GM12878 (cell line): ENCODE results near the gene FAM8A1. TPM values are rescaled to one million over a fixed set of nuclear protein-coding genes. Genes with fewer than 3 reads are reported as not detected.
A peak's percentile ranks its signal among the peaks of the same experiment; 100 is the strongest.

Experiments
- CBX3 ChIP-seq: fragments of 200-600 bp; sonication (generic); IDR thresholded peaks from 2 replicates; pipeline ENCODE4 v1.6.1; 2016; ENCODE audit warnings: low read depth, borderline replicate concordance
- EGR1 ChIP-seq, 2 experiments: IDR thresholded peaks; 1 replicate in 1 of 2; 2 replicates in 1 of 2; pipeline ENCODE4 v1.6.1; 2011 to 2012; ENCODE audit warnings: low read depth in 2 of 2, low read length in 2 of 2, borderline replicate concordance in 1 of 2, mild to moderate bottlenecking in 1 of 2, moderate library complexity in 1 of 2
- ETV6 ChIP-seq, 2 experiments: fragments of 450-650 bp in 1 of 2; IDR thresholded peaks in 1 of 2; conservative IDR thresholded peaks in 1 of 2; 2 replicates each; pipeline ENCODE4 v1.6.1; 2014; ENCODE audit warnings: antibody characterized with exemption in 1 of 2, borderline replicate concordance in 1 of 2, low read depth in 1 of 2, mild to moderate bottlenecking in 1 of 2, moderate library complexity in 1 of 2
- HSF1 ChIP-seq: fragments of 150-350 bp; IDR thresholded peaks from 2 replicates; pipeline ENCODE4 v1.6.1; 2014; ENCODE audit warnings: mild to moderate bottlenecking, low read depth, low read length
- MEF2A ChIP-seq: IDR thresholded peaks from 2 replicates; pipeline ENCODE4 v1.6.1; 2011; ENCODE audit warnings: low read depth, mild to moderate bottlenecking, low read length, moderate library complexity; ENCODE audit not compliant: insufficient read depth
- MYC ChIP-seq: IDR thresholded peaks from 2 replicates; pipeline ENCODE4 v1.6.1; 2011; ENCODE audit warnings: mild to moderate bottlenecking, low read length, moderate library complexity, inconsistent platforms; ENCODE audit not compliant: insufficient read depth, insufficient replicate concordance, insufficient read length, severe bottlenecking
- NBN ChIP-seq: fragments of 450-650 bp; IDR thresholded peaks from 2 replicates; pipeline ENCODE4 v1.6.1; 2016
- POLR2AphosphoS2 ChIP-seq: IDR thresholded peaks from 2 replicates; pipeline ENCODE4 v1.6.1; 2011; ENCODE audit warnings: low read depth, mild to moderate bottlenecking, low read length, improper control_type of control experiment, moderate library complexity
- RAD51 ChIP-seq: fragments of 450-650 bp; IDR thresholded peaks from 2 replicates; pipeline ENCODE4 v1.6.1; 2016; ENCODE audit warnings: moderate library complexity, mild to moderate bottlenecking, inconsistent platforms
- RBBP5 ChIP-seq: fragments of 200-600 bp; sonication (generic); conservative IDR thresholded peaks from 2 replicates; pipeline ENCODE4 v1.6.1; 2016
- RCOR1 ChIP-seq: conservative IDR thresholded peaks from 2 replicates; pipeline ENCODE4 v1.6.1; 2012; ENCODE audit warnings: low read depth, low read length, improper control_type of control experiment
- RELB ChIP-seq: fragments of 450-650 bp; IDR thresholded peaks from 2 replicates; pipeline ENCODE4 v1.6.1; 2017; ENCODE audit warnings: low read depth, mild to moderate bottlenecking, moderate library complexity
- RUNX3 ChIP-seq: IDR thresholded peaks from 2 replicates; pipeline ENCODE4 v1.6.1; 2012; ENCODE audit warnings: low read length, inconsistent platforms
- SIN3A ChIP-seq: IDR thresholded peaks from 2 replicates; pipeline ENCODE4 v1.6.1; 2012; ENCODE audit warnings: low read depth, low read length, improper control_type of control experiment
- SIX5 ChIP-seq: IDR thresholded peaks from 2 replicates; pipeline ENCODE4 v1.6.1; 2011; ENCODE audit warnings: mild to moderate bottlenecking, low read depth, low read length, moderate library complexity; ENCODE audit not compliant: severe bottlenecking
- SMAD5 ChIP-seq: IDR thresholded peaks from 2 replicates; pipeline ENCODE4 v1.6.1; 2016; ENCODE audit warnings: antibody characterized with exemption, low read depth
- SUPT20H ChIP-seq: IDR thresholded peaks from 2 replicates; pipeline ENCODE4 v1.6.1; 2011; ENCODE audit warnings: low read depth, mild to moderate bottlenecking, low read length, moderate library complexity, borderline replicate concordance; ENCODE audit not compliant: control insufficient read depth
- TBL1XR1 ChIP-seq: IDR thresholded peaks from 2 replicates; pipeline ENCODE4 v1.6.1; 2012; ENCODE audit warnings: low read depth, low read length, improper control_type of control experiment
- ZBTB11 ChIP-seq: fragments of 450-650 bp; formaldehyde crosslinking; IDR thresholded peaks from 2 replicates; pipeline ENCODE4 v1.5.0; 2022; ENCODE audit warnings: mild to moderate bottlenecking, missing genetic modification characterization
- ZNF207 ChIP-seq: fragments of 450-650 bp; IDR thresholded peaks from 2 replicates; pipeline ENCODE4 v1.6.1; 2014; ENCODE audit warnings: antibody characterized with exemption, mild to moderate bottlenecking, borderline replicate concordance
- polyA plus RNA-seq, 11 experiments: library from polyadenylated mRNA; depleted of rRNA in 4 of 11; unstranded in 6 of 11; stranded (reverse) in 5 of 11; fragments of >200 nt; fragmentation: Nextera tagmentation in 4 of 11; fragmentation: Illumina TruSeq in 1 of 11; extraction: Ambion mirVana in 4 of 11; extraction: Trizol in 1 of 11; gene quantifications; 1 replicate in 1 of 11; 2 replicates in 10 of 11; pipeline versions ENCODE4 v1.2.1 to v1.2.3, GENCODE V29; 2011 to 2016; ENCODE audit warnings: inconsistent platforms in 2 of 11, missing spikeins in 2 of 11, low read depth in 1 of 11
- total RNA-seq, 4 experiments: library from RNA; depleted of rRNA in 3 of 4; stranded (reverse); fragments of >200 nt in 3 of 4; fragmentation: Illumina TruSeq in 1 of 4; extraction: Trizol in 1 of 4; gene quantifications; 2 replicates each; pipeline versions ENCODE4 v1.2.1 to v1.2.3, GENCODE V29; 2013 to 2021

Gene FAM8A1
- total and polyA plus RNA-seq, 10 of the 15 experiments (the other 5 are each of a cell fraction or from before 2014, with no cell fraction given): 1.4 to 7.4 (median 3.6) TPM

- TF ChIP-seq SUPT20H: no peak
- TF ChIP-seq CBX3: no peak
- no peak for TF ChIP-seq RCOR1
- no peak for TF ChIP-seq RELB
- TF ChIP-seq ETV6 (conservative IDR thresholded peaks at IDR 0.05 in 1 of 2, IDR thresholded peaks at IDR 0.05 in 1 of 2; ENCODE audit: borderline replicate concordance in 1 of 2, low read depth in 1 of 2): no peak
- TF ChIP-seq SIX5: no peak
- TF ChIP-seq ZBTB11 (CRISPR knock-in tag): no peak
- TF ChIP-seq EGR1 (IDR thresholded peaks at IDR 0.05; ENCODE audit: borderline replicate concordance in 1 of 2, low read depth in 2 of 2, low read length in 2 of 2): peak in 1 of 2 experiments; percentile 97; a peak in 2 of 3 replicates
- no peak for TF ChIP-seq MEF2A
- no peak for TF ChIP-seq NBN
- no peak for TF ChIP-seq TBL1XR1
- TF ChIP-seq RAD51: no peak
- TF ChIP-seq MYC: no peak
- TF ChIP-seq SMAD5: no peak
- no peak for TF ChIP-seq ZNF207
- 0 out of 2 replicates have a peak, but pooled peaks have one; percentile 8 for TF ChIP-seq RUNX3
- peak; percentile 35; the same call in 1 of the 2 replicates for TF ChIP-seq SIN3A
- TF ChIP-seq RBBP5: no peak
- no peak for TF ChIP-seq POLR2AphosphoS2
- no peak for TF ChIP-seq HSF1
These were observed 654 bp downstream of the FAM8A1 start (continued) for GRCh38 chr6:17600527-17601385.
